Skeletal muscle cell (primary cell): ENCODE data around the gene GFI1.
A peak's percentile ranks its signal among the peaks of the same experiment; 100 is the strongest.

ENCODE experiments used
- DNase-seq: peaks from one replicate; pipeline ENCODE4 v3.0.0-alpha.2; 2010; ENCODE audit warnings: low read depth
- H3K4me3 ChIP-seq: 2 replicates; pipeline ENCODE4 v1.5.1; 2011; ENCODE audit warnings: low read depth, mild to moderate bottlenecking, control low read depth, low read length, moderate library complexity

Gene GFI1

DNA sequence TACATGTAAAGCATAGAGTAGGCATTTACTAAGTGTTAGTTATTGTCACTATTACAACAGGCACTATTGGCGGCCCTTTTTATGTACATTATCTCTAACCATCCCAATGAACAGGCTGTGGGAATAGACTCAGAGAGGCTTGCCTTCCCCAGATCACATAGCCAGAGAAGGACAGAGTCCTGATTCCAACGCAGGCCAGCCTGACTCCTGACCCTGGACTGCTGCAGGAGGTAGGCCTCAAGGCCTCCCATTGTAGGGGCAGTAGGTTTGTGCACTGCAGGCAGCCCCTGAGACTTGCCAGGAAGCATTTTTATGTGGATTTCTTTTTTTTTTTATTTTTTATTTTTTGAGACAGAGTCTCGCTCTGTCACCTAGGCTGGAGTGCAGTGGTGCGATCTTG is 6.4 kb upstream of the GFI1 start:
- DNase-seq = no peak
- H3K4me3 ChIP-seq = no peak overlapping the region

DNA sequence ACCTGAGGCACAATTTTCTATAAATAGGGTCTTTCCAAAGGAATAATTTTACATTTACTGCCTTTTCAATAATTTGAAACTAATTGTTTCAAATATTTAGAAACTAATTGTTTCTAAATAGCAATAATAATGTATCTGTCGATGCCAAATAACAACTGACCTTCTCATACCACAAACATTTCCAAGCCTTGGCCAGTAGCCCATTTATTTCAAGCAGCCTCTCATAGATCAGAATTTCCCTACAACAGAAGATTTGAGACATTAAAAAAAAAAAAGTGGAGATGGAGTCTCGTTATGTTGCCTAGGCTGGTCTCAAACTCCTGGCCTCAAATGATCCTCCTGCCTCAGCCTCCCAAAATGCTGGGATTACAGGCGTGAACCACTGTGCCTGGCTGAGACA is 2.1 kb upstream of the GFI1 start:
- no peak overlapping the region for H3K4me3 ChIP-seq
- DNase-seq = no peak

- DNase-seq = no peak
Observed at GRCh38 chr1:92488416-92488815, 1.7 kb upstream of the GFI1 start.

DNA sequence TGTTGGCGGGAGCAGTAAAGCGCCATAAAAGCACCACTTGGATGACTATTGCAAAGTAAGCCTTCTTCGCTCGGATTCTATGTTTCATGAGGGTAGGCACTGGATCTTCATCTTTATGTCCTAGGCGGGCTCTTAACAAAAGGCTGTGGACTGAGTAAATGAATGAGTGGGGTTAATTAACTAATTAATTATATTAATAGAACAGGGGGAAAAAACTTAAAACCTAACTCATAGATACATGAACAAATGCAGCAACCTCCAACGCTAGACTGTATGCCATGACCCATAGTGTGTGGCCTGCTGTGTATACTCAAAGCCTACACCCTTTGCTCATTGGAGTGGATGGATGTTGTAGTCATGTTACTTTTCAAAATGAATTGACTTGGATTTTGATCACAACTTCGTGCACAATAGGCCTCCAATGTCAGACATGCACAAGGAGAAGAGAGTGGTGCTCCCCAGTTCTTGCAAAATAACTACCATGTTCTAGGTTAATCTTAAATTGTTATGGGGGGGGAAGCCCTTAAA is 417 bp upstream of the GFI1 start:
- DNase-seq = no peak
- H3K4me3 ChIP-seq = peak overlapping the region; percentile 47

More at GRCh38 chr1:92488416-92488815, 1.7 kb upstream of the GFI1 start:
- H3K4me3 ChIP-seq = no peak overlapping the region

- DNase-seq = no peak
- peak overlapping the region; percentile 47 for H3K4me3 ChIP-seq
Observed at GRCh38 chr1:92485381-92486250, 1.1 kb downstream of the GFI1 start.

DNA sequence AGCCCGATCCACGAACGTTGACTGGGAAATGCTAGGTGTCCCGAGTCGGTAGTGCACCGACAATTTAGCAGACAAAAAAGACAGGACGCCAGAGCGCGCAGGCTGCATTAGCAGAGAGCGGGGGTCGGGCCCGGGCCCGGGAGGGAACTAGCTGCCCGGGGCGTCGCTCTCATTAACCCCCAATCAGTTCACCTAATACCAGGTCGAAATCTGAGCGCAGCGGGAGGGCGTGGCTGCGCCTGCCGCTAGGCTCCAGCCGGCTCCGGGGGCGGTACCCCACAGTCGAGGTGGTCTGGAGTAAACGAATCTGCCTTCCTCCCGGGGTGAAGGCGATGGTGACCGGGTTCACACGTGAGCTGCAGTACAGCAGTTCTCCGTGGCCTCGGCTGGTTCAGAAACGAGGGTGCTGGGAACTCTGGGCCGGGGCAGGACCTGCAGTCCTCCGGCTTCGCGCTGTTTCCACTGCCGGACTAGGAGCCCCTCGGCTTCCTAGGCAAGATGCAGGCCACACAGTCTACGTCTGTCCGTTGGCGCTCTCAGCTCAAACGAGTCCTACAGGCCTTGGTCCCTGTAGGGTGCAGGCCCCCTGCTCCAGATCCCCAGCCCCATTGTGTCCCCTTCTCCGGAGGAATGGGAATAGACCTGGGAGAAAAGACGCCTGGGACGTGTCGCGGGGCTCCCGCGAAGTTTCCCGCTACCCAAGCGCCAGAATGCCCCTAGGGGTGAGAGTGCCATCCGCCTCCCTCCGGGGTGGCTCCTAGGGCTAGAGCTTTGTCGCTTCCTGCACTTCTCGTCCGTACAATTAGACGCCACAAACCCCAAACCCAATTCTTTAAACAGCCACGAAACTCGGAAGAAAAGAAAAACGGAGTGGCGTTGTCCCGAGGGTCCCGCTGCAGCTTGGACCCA is 2.0 kb downstream of the GFI1 start:
- peak overlapping the region; percentile 47 for H3K4me3 ChIP-seq
- no peak for DNase-seq

- DNase-seq = no peak
- no peak overlapping the region for H3K4me3 ChIP-seq
Observed at GRCh38 chr1:92483610-92484471, 2.9 kb downstream of the GFI1 start.

GRCh38 chr1:92482665-92483609 is 3.8 kb downstream of the GFI1 start:
- peak overlapping the region; percentile 2 for H3K4me3 ChIP-seq
- DNase-seq = no peak

- H3K4me3 ChIP-seq = peak overlapping the region; percentile 7
- no peak for DNase-seq
Observed at GRCh38 chr1:92481971-92482664, 4.6 kb downstream of the GFI1 start.

DNA sequence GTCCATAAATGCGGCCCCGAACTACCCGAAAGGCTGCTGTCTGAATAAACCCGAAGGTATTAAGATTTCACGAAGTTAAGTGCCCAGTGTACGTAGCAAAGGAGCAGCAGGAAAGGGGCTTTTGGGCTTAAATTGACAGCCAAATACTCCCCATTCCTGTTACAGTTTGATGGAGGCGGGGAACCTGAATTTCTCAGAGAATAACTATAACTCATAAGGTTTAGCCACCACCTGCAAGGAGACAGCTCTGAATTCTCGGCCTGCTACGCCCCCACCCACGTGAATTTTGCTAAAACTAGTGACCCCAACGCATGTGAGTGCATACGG is 5.2 kb downstream of the GFI1 start:
- no peak overlapping the region for H3K4me3 ChIP-seq

DNA sequence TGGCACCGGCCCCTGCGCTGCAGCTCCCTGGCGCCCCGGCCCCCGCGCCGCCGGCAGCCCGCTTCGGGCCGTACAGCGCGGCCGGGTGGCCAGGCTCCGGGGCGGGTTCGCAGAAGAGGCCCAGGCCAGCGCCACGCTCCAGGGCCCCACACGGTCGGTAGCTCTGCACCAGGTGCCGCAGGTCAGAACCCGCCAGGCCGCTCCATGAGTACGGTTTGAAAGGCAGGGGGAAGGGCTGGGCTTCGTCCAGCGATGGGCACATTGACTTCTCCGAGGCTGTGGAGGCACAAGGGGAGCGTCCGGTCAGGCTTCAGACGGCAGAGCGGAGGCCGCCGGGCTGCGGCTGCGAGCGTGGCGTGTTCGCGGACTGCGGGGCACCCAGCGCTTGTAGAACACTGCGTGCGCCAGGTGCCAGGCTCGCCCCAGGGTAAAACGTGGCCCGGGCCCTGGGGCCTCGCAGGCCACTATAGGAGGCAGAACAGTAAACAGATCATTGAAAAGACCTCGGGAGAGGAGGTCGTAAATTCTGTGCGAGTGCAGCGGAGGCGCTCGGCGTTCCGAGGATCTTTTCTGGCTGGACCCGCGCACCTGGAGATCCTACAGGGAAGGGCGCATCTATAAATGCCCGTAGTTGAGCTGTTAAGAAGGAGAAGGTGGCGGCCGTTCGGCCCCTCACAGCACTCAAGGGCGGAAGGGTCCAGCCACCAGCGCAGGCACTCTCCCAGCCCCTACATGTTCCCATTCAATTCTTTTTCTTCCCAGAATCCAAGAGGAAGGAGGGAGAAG is 5.7 kb downstream of the GFI1 start:
- DNase-seq = no peak

More for the DNA sequence above, 5.2 kb downstream of the GFI1 start:
- DNase-seq = no peak

DNA sequence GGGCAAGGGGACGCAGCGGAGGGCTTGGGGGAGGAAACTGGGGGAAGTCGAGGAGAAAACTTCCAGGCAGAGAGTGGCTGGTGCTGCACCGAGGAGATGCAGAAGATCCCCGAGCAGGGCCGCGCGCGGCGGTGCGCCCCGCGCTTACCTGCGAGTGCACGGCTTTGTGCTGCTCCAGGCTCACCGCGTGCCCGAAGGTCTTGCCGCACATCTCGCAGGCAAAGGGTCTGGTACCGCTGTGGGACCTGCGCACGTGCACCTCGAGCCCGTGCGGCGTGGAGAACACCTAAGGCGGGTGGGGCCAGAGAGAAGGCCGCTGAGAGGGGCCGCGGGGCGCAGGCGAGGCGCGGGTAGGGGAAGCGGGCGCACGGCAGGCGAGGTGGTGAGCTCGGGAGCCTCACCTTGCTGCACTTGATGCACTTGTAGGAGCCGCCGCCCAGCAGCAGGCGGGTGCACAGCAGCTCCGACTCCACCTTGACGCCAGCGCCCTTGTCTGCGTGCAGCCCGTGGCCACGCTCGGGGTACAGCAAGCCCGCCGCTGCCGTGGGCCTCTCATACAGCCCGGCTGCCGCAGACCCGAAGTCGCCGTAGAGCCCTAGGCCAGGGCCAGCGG is 6.4 kb downstream of the GFI1 start:
- H3K4me3 ChIP-seq = no peak overlapping the region
- no peak for DNase-seq

More for the DNA sequence above, 5.7 kb downstream of the GFI1 start:
- no peak overlapping the region for H3K4me3 ChIP-seq

GRCh38 chr1:92479587-92479986 is 7.1 kb downstream of the GFI1 start:
- no peak overlapping the region for H3K4me3 ChIP-seq

GRCh38 chr1:92478393-92478792 is 8.3 kb downstream of the GFI1 start:
- no peak for DNase-seq
- H3K4me3 ChIP-seq = no peak overlapping the region

More at GRCh38 chr1:92479587-92479986, 7.1 kb downstream of the GFI1 start:
- DNase-seq = no peak

DNA sequence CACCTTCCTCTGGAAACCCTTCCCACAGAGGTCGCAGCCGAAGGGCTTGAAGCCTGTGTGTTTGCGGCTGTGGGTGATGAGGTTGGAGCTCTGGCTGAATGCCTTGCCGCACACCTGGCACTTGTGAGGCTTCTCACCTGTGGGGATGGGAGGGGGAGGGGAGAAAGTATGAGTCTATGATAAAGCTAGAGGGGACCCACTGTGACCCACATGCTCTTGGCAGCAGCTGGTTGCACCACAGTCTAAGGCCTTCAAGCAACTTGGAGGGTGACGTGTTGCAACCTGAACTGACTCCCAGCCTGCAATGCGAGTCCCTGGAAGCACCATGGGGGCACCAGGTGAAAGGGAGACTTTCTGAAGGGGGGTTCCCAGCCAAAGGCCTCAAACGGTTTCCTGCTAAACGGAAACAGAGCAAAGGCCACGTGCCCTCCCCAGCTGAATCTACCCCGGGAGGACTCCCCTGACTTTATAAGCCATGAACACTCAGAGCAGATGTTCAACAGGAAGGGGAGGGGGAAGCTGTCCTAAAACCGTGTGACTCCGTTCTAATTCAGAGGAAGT is 10.6 kb downstream of the GFI1 start:
- no peak overlapping the region for H3K4me3 ChIP-seq
- no peak for DNase-seq

GRCh38 chr1:92475029-92475428 is 11.7 kb downstream of the GFI1 start:
- no peak for DNase-seq
- H3K4me3 ChIP-seq = no peak overlapping the region
